Pancreas (tissue), 10 donors: ENCODE measurements around the gene NSD2. TPM values are rescaled to one million over a fixed set of nuclear protein-coding genes. Genes with fewer than 3 reads are reported as not detected.

Source experiments
- ATAC-seq, 4 donors: fragments of 200-7000 bp; cut with Tn5 transposase; one replicate each; pipeline versions ENCODE4 v1.8.0 to v1.9.1; 2020; ENCODE audit warnings: mild to moderate bottlenecking in 4 of 4, moderate library complexity in 4 of 4
- DNase-seq, 6 donors: peaks; one replicate each; pipeline ENCODE4 v3.0.0-alpha.2; 2020
- FAIRE-seq: peaks from 2 replicates; lab custom pipeline; 2012; peaks lifted over from hg19 to GRCh38; lab: Jason Lieb, UNC
- H3K27ac ChIP-seq, 4 donors: fragments of 200-600 bp; sonication (generic); 1 replicate in 3 of 4; 2 replicates in 1 of 4; pipeline versions ENCODE4 v1.5.0 to v1.8.0; 2020
- H3K27me3 ChIP-seq, 4 donors: fragments of 200-600 bp; one replicate each; pipeline ENCODE4 v1.8.0; 2021
- H3K36me3 ChIP-seq, 3 donors: fragments of 200-600 bp; sonication (generic) in 1 of 3; one replicate each; pipeline versions ENCODE4 v1.5.0 to v1.8.0; 2020 to 2021
- H3K4me1 ChIP-seq, 3 donors: fragments of 200-600 bp; one replicate each; pipeline ENCODE4 v1.8.0; 2021
- H3K4me3 ChIP-seq, 4 donors: fragments of 200-600 bp; sonication (generic) in 2 of 4; one replicate each; pipeline versions ENCODE4 v1.5.0 to v1.8.0; 2020 to 2021
- H3K9me3 ChIP-seq, 4 donors: fragments of 200-600 bp; one replicate each; pipeline ENCODE4 v1.8.0; 2021
- WGBS, 2 donors: extraction: QIAGEN DNeasy Blood & Tissue Kit; methylation state at CpG; one replicate each; pipeline ENCODE4 v1.1.7; 2013; 5-methylcytosine and 5-hydroxymethylcytosine counted together
- intact Hi-C, 3 donors: fragments of 100-400 bp; cut with DNase I; formaldehyde crosslinking; loops; one replicate each; pipeline versions ENCODE4 v1.11.1 to v1.14.2; 2022
- polyA plus RNA-seq, 2 donors: library from polyadenylated mRNA; stranded (reverse); fragments of 200-250 nt; gene quantifications; one replicate each; pipeline ENCODE4 v1.2.3, GENCODE V29; 2013
- total RNA-seq, 6 donors: library from RNA; stranded (reverse); fragmentation: NEBNext Ultra II Directional in 4 of 6; extraction: Animal tissue kit (Norgen Biotek cat#: 25700) in 4 of 6; gene quantifications; one replicate each; pipeline versions ENCODE4 v1.2.1 to v1.2.4, GENCODE V29; 2021 to 2023
- TF ChIP-seq, protein P1 (sequence below), 4 donors: fragments of 200-600 bp; sonication (generic) in 3 of 4; IDR thresholded peaks; one replicate each; pipeline versions ENCODE4 v1.5.0 to v1.8.0; 2021; ENCODE audit warnings: antibody characterized with exemption in 4 of 4
- donor health status: healthy with polysubstance abuse.
- donor health status: DM: no; HTN: no; CAD: no; lungs with moderate emphysema.
- donor health status: DM: no; HTN: no; CAD: no.
- donor health status: control.
- donor health status: control.
- donor health status: Bipolar disorder and iron deficiency.
- donor health status: DM: yes; HTN: yes; CAD: no.
- donor health status: DM: no; HTN: no; CAD: no.
- donor health status: DM: no; HTN: no; CAD: no.
- donor health status: DM: yes; HTN: yes; CAD: no.

The NSD2 gene
- total and polyA plus RNA-seq, 8 donors: 11.7 to 36.6 (median 22.4) TPM

DNA sequence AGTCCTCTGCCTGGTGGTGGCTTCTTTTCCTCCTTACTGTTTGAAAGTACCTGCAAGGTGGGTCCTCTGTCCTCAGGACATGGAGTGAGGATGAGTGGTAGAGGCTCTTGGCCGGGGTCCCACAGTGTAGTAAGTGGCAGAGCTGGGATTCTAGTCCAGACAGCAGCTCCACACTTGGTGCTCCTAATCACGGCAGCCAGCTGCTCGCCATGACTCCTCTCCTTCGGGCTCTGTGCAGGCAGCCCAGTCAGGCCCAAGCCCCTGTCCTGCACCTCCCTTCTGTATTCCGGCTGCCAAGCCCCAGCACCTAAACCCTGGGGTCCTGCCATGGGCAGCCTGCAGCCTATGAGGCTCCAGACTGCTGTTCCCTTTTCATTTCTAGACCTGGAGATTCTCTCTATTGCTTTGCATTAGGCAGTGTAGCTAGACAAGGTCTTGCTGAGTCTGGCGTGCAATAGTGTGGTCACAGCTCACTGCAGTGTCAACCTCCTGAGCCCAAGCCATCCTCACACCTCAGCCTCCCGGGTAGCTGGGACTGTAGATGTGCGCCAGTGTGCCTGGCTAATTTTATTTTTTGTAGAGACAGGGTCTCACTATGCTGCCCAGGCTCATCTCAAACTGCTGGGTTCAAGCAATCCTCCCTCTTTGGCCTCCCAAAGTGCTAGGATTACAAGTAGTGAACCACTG lies 24.9 kb downstream of the NSD2 start:
- ATAC-seq (no peak), FAIRE-seq (no peak), DNase-seq (peak in 1 of 6 donors; percentile 26)
- 93 to 95% methylated on average over 8 of the region's 8 CpGs for WGBS, 2 donors
- intact Hi-C loops: loop anchor here in 2 of 3 donors (5.0 kb wide), 2 partner anchors 144 to 149 kb away; no protein-coding TSS in a partner anchor
- H3K4me1 ChIP-seq: no peaks in the 10 kb centered on the region
- TF ChIP-seq, protein P1, sequence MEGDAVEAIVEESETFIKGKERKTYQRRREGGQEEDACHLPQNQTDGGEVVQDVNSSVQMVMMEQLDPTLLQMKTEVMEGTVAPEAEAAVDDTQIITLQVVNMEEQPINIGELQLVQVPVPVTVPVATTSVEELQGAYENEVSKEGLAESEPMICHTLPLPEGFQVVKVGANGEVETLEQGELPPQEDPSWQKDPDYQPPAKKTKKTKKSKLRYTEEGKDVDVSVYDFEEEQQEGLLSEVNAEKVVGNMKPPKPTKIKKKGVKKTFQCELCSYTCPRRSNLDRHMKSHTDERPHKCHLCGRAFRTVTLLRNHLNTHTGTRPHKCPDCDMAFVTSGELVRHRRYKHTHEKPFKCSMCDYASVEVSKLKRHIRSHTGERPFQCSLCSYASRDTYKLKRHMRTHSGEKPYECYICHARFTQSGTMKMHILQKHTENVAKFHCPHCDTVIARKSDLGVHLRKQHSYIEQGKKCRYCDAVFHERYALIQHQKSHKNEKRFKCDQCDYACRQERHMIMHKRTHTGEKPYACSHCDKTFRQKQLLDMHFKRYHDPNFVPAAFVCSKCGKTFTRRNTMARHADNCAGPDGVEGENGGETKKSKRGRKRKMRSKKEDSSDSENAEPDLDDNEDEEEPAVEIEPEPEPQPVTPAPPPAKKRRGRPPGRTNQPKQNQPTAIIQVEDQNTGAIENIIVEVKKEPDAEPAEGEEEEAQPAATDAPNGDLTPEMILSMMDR (IDR thresholded peaks at IDR 0.05): no peak
- no peak overlapping the region for H3K4me3 ChIP-seq
- no peaks in the 10 kb centered on the region for H3K9me3 ChIP-seq
- H3K27me3 ChIP-seq: no peaks in the 10 kb centered on the region
- peaks cover 0 to 3% (median 0%) of the 10 kb centered on the region in 3 donors for H3K36me3 ChIP-seq
- H3K27ac ChIP-seq: no peak overlapping the region

DNA sequence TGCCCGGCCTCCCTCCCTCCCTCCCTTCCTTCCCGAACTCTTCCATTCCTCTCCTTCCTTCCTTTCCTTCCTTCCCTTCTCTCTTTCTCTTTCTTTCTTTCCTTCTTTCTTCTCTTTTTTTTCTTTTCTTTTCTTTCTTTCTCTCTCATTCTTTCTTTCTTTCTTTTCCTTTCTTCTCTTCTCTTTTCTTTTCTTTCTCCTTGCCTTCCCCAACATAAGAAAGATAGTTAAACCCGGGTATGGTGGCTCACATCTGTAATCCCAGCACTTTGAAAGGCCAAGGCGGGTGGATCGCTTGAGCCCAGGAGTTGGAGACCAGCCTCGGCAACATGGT lies 25.4 kb downstream of the NSD2 start:
- no peak for FAIRE-seq
- Histone ChIP-seq H3K4me3 (no peak overlapping the region), H3K27ac (no peak overlapping the region), H3K9me3 (no peaks in the 10 kb centered on the region), H3K4me1 (no peaks in the 10 kb centered on the region), H3K27me3 (no peaks in the 10 kb centered on the region), H3K36me3 (peaks cover 0 to 3% (median 0%) of the 10 kb centered on the region in 3 donors)
- WGBS, 2 donors: 90 to 91% methylated on average over 6 of the region's 6 CpGs
- no peak for ATAC-seq
- DNase-seq: no peak
- TF ChIP-seq, protein P1 (IDR thresholded peaks at IDR 0.05): no peak
- intact Hi-C loops: loop anchor here in 2 of 3 donors (5.0 kb wide), 2 partner anchors 144 to 149 kb away; no protein-coding TSS in a partner anchor

GRCh38 chr4:1898007-1898406 lies 26.8 kb downstream of the NSD2 start:
- 95 to 96% methylated on average over 6 of the region's 6 CpGs for WGBS, 2 donors
- FAIRE-seq: no peak
- Histone ChIP-seq H3K9me3 (no peaks in the 10 kb centered on the region), H3K27ac (no peak overlapping the region), H3K27me3 (no peaks in the 10 kb centered on the region), H3K4me3 (no peak overlapping the region), H3K36me3 (peaks cover 0 to 3% (median 0%) of the 10 kb centered on the region in 3 donors), H3K4me1 (no peaks in the 10 kb centered on the region)
- TF ChIP-seq, protein P1 (IDR thresholded peaks at IDR 0.05): no peak
- ATAC-seq: no peak
- peak in 1 of 6 donors; percentile 35 for DNase-seq
- intact Hi-C loops: loop anchor here in 2 of 3 donors (5.0 kb wide), 2 partner anchors 146 to 151 kb away; no protein-coding TSS in a partner anchor

- Histone ChIP-seq H3K27me3 (no peaks in the 10 kb centered on the region), H3K9me3 (no peaks in the 10 kb centered on the region), H3K36me3 (peaks cover 0 to 3% (median 0%) of the 10 kb centered on the region in 3 donors), H3K4me3 (no peak overlapping the region), H3K27ac (no peak overlapping the region), H3K4me1 (no peaks in the 10 kb centered on the region)
- ATAC-seq: no peak
- no peak for DNase-seq
- TF ChIP-seq, protein P1 (IDR thresholded peaks at IDR 0.05): no peak
- 75 to 79% methylated on average over 1 of the region's 1 CpG for WGBS, 2 donors
- no peak for FAIRE-seq
- intact Hi-C loops: loop anchor here in 2 of 3 donors (5.0 kb wide), 2 partner anchors 146 to 151 kb away; no protein-coding TSS in a partner anchor
Observed at GRCh38 chr4:1898681-1899080, 27.5 kb downstream of the NSD2 start.
